Urinary bladder (tissue), 4 donors: ENCODE data around the gene AHNAK. TPM values are rescaled to one million over a fixed set of nuclear protein-coding genes. Genes with fewer than 3 reads are reported as not detected.
"Not testable (repeated sequence)": the region's sequence is repeated elsewhere in the genome, so short reads cannot be mapped to it uniquely, and the experiment has no call there.

Experiments
- DNase-seq: peaks from one replicate; pipeline ENCODE4 v3.0.0-alpha.2; 2015; ENCODE audit errors: extremely low spot score
- H3K27ac ChIP-seq: one replicate; pipeline ENCODE4 v1.5.1; 2013; ENCODE audit warnings: low read depth, mild to moderate bottlenecking, moderate library complexity
- H3K36me3 ChIP-seq: one replicate; pipeline ENCODE4 v1.6.1; 2013; ENCODE audit warnings: mild to moderate bottlenecking, moderate library complexity; ENCODE audit not compliant: insufficient read depth
- H3K4me1 ChIP-seq: one replicate; pipeline ENCODE4 v1.6.1; 2013; ENCODE audit warnings: mild to moderate bottlenecking, moderate library complexity; ENCODE audit not compliant: insufficient read depth
- H3K4me3 ChIP-seq: one replicate; pipeline ENCODE4 v1.5.1; 2013; ENCODE audit warnings: low read depth, low read length
- WGBS: extraction: QIAGEN DNeasy Blood & Tissue Kit; methylation state at CpG from one replicate; pipeline ENCODE4 v1.1.7; 2013; 5-methylcytosine and 5-hydroxymethylcytosine counted together
- polyA plus RNA-seq: library from polyadenylated mRNA; stranded (reverse); fragments of 200-250 nt; gene quantifications from one replicate; pipeline ENCODE4 v1.2.3, GENCODE V29; 2013
- total RNA-seq: library from RNA; depleted of rRNA; stranded (reverse); fragments of >200 nt; gene quantifications from one replicate; pipeline ENCODE4 v1.2.3, GENCODE V29; 2014
- donor health status: healthy with polysubstance abuse.
- donor health status: healthy.

Gene AHNAK
- total and polyA plus RNA-seq, 2 donors, result 200 to 554 TPM

- no peak overlapping the region for H3K4me3 ChIP-seq
- 8% methylated on average over 4 of the region's 4 CpGs for WGBS
- H3K4me1 ChIP-seq, result no peaks in the 10 kb centered on the region
- H3K27ac ChIP-seq, result peak overlapping the region; percentile 85
- DNase-seq, result no peak
- H3K36me3 ChIP-seq, result no peaks in the 10 kb centered on the region
These were observed 6.0 kb upstream of the AHNAK start for GRCh38 chr11:62552485-62553079.

GRCh38 chr11:62550478-62550877 lies 3.9 kb upstream of the AHNAK start:
- 95% methylated on average over 2 of the region's 2 CpGs for WGBS
- not testable (repeated sequence) for H3K27ac ChIP-seq, H3K4me3 ChIP-seq, H3K36me3 ChIP-seq, DNase-seq, H3K4me1 ChIP-seq

- no peaks in the 10 kb centered on the region for H3K36me3 ChIP-seq
- no peaks in the 10 kb centered on the region for H3K4me1 ChIP-seq
- 53% methylated on average over 17 of the region's 17 CpGs for WGBS
- DNase-seq, result no peak
- H3K27ac ChIP-seq, result peak overlapping the region; percentile 24
- no peak overlapping the region for H3K4me3 ChIP-seq
These were observed 2.1 kb upstream of the AHNAK start for GRCh38 chr11:62548545-62549335.

- no peak for DNase-seq
- 39% methylated on average over 8 of the region's 8 CpGs for WGBS
- Histone ChIP-seq H3K36me3 (no peaks in the 10 kb centered on the region), H3K4me1 (no peaks in the 10 kb centered on the region), H3K4me3 (peak overlapping the region; percentile 95), H3K27ac (peak overlapping the region; percentile 79)
These were observed 1.2 kb upstream of the AHNAK start for GRCh38 chr11:62547691-62548281.

- 6% methylated on average over 40 of the region's 40 CpGs for WGBS
- H3K4me3 ChIP-seq, result peak overlapping the region; percentile 95
- peak overlapping the region; percentile 79 for H3K27ac ChIP-seq
- DNase-seq, result no peak
- H3K4me1 ChIP-seq, result no peaks in the 10 kb centered on the region
- no peaks in the 10 kb centered on the region for H3K36me3 ChIP-seq
These were observed 471 bp upstream of the AHNAK start for GRCh38 chr11:62546929-62547625.

GRCh38 chr11:62545437-62546243 lies 966 bp downstream of the AHNAK start:
- H3K4me1 ChIP-seq, result no peaks in the 10 kb centered on the region
- DNase-seq, result peak; percentile 91

GRCh38 chr11:62544581-62545436 lies 1.8 kb downstream of the AHNAK start:
- Histone ChIP-seq H3K4me1 (no peaks in the 10 kb centered on the region), H3K27ac (peak overlapping the region; percentile 84), H3K36me3 (no peaks in the 10 kb centered on the region), H3K4me3 (peak overlapping the region; percentile 95)
- under 1% methylated on average over 32 of the region's 32 CpGs for WGBS
- DNase-seq, result no peak

More at GRCh38 chr11:62545437-62546243, 966 bp downstream of the AHNAK start:
- 0% methylated on average over 59 of the region's 59 CpGs for WGBS
- no peaks in the 10 kb centered on the region for H3K36me3 ChIP-seq
- peak overlapping the region; percentile 98 for H3K27ac ChIP-seq
- H3K4me3 ChIP-seq, result peak overlapping the region; percentile 95

- Histone ChIP-seq H3K4me3 (peak overlapping the region; percentile 95), H3K4me1 (peaks cover 5% of the 10 kb centered on the region), H3K27ac (peak overlapping the region; percentile 84), H3K36me3 (no peaks in the 10 kb centered on the region)
- 7% methylated on average over 22 of the region's 22 CpGs for WGBS
- DNase-seq, result no peak
These were observed 2.7 kb downstream of the AHNAK start for GRCh38 chr11:62543680-62544444.

- Histone ChIP-seq H3K36me3 (no peaks in the 10 kb centered on the region), H3K4me3 (peak overlapping the region; percentile 95), H3K27ac (peak overlapping the region; percentile 84), H3K4me1 (peaks cover 10% of the 10 kb centered on the region)
- no peak for DNase-seq
- WGBS, result 2% methylated on average over 30 of the region's 30 CpGs
These were observed 3.6 kb downstream of the AHNAK start for GRCh38 chr11:62542750-62543567.

- peak overlapping the region; percentile 95 for H3K4me3 ChIP-seq
- WGBS, result 27% methylated on average over 6 of the region's 6 CpGs
- DNase-seq, result no peak
- peaks cover 10% of the 10 kb centered on the region for H3K4me1 ChIP-seq
- H3K36me3 ChIP-seq, result no peaks in the 10 kb centered on the region
- H3K27ac ChIP-seq, result peak overlapping the region; percentile 26
These were observed 4.4 kb downstream of the AHNAK start for GRCh38 chr11:62542111-62542745.
